Bladder microvascular endothelial cell (primary cell): Measurements from ENCODE around the gene OR4C15. TPM values are rescaled to one million over a fixed set of nuclear protein-coding genes. Genes with fewer than 3 reads are reported as not detected.

Experiments used
- total RNA-seq: library from RNA; depleted of rRNA; stranded (reverse); fragments of >200 nt; gene quantifications from 2 replicates; pipeline ENCODE4 v1.2.3, GENCODE V29; 2014

The OR4C15 gene
- not detected in 2 replicates for total RNA-seq

GRCh38 chr11:55554169-55554568 lies at the start of gene OR4C15:
Gene OR4C15, plus strand, starts transcription at chr11:55554469. Its CDS starts 0 bp downstream, at chr11:55554469.

GRCh38 chr11:55571828-55572227 lies 17.6 kb downstream of the OR4C15 start, which contains the start of gene OR4C16:
Gene OR4C16, plus strand, starts transcription at chr11:55572128. Its CDS starts 0 bp downstream, at chr11:55572128.

Other genes starting within 250 kb of the OR4C15 start
- not detected in 2 replicates for gene OR4A16, start 211.3 kb upstream of the OR4C15 start, total RNA-seq
- gene OR4A15, start 186.5 kb upstream of the OR4C15 start, total RNA-seq: not detected in 2 replicates
- gene OR4C16, start 17.7 kb downstream of the OR4C15 start, total RNA-seq: not detected in 2 replicates
- not detected in 2 replicates for gene OR4C11, start 53.2 kb downstream of the OR4C15 start, total RNA-seq
- gene OR4P4, start 80.6 kb downstream of the OR4C15 start, total RNA-seq: not detected in 2 replicates
- not detected in 2 replicates for gene OR4S2, start 93.9 kb downstream of the OR4C15 start, total RNA-seq
- not detected in 2 replicates for gene OR4C6, start 107.7 kb downstream of the OR4C15 start, total RNA-seq
- not detected in 2 replicates for gene OR5D13, start 219.0 kb downstream of the OR4C15 start, total RNA-seq
- gene OR5D14, start 241.1 kb downstream of the OR4C15 start, total RNA-seq: not detected in 2 replicates